KOPT-K1 (cell line): ENCODE measurements around the gene PLA2G4B.

Experiments used
- H3K27ac ChIP-seq: fragments of 200-600 bp; sonication (generic); 2 replicates; pipeline ENCODE4 v1.5.1; 2016; ENCODE audit warnings: antibody characterized with exemption, mild to moderate bottlenecking, low read depth, low read length; ENCODE audit not compliant: poor library complexity, severe bottlenecking
- H3K36me3 ChIP-seq: fragments of 200-600 bp; sonication (generic); 2 replicates; pipeline ENCODE4 v1.5.1; 2017; ENCODE audit warnings: antibody characterized with exemption, mild to moderate bottlenecking, low read length, moderate library complexity; ENCODE audit not compliant: insufficient read depth
- H3K9me3 ChIP-seq: fragments of 200-600 bp; sonication (generic); 2 replicates; pipeline ENCODE4 v1.5.1; 2017; ENCODE audit warnings: antibody characterized with exemption, low read length, mild to moderate bottlenecking; ENCODE audit not compliant: insufficient read depth, poor library complexity, severe bottlenecking

Gene PLA2G4B

GRCh38 chr15:41801185-41801584, 37.5 kb upstream of the PLA2G4B start:
- H3K27ac ChIP-seq = no peak overlapping the region

GRCh38 chr15:41801850-41802455, 36.7 kb upstream of the PLA2G4B start:
- Histone ChIP-seq H3K9me3 (no peaks in the 10 kb centered on the region), H3K36me3 (peaks cover 22% of the 10 kb centered on the region; the same call in 1 of the 2 replicates), H3K27ac (no peak overlapping the region)

More at GRCh38 chr15:41801185-41801584, 37.5 kb upstream of the PLA2G4B start:
- Histone ChIP-seq H3K9me3 (no peaks in the 10 kb centered on the region), H3K36me3 (peaks cover 22% of the 10 kb centered on the region; the same call in 1 of the 2 replicates)

GRCh38 chr15:41804361-41804760, 34.3 kb upstream of the PLA2G4B start:
- peaks cover 22% of the 10 kb centered on the region; the same call in 1 of the 2 replicates for H3K36me3 ChIP-seq
- H3K27ac ChIP-seq = no peak overlapping the region
- H3K9me3 ChIP-seq = no peaks in the 10 kb centered on the region

- no peak overlapping the region for H3K27ac ChIP-seq
- H3K9me3 ChIP-seq = no peaks in the 10 kb centered on the region
- H3K36me3 ChIP-seq = peaks cover 18% of the 10 kb centered on the region; the same call in 1 of the 2 replicates
Observed at GRCh38 chr15:41804916-41805666, 33.6 kb upstream of the PLA2G4B start.

- peaks cover 12% of the 10 kb centered on the region; the same call in 1 of the 2 replicates for H3K36me3 ChIP-seq
- H3K9me3 ChIP-seq = no peaks in the 10 kb centered on the region
- H3K27ac ChIP-seq = no peak overlapping the region
Observed at GRCh38 chr15:41805711-41806110, 32.9 kb upstream of the PLA2G4B start.

- H3K9me3 ChIP-seq = no peaks in the 10 kb centered on the region
- no peak overlapping the region for H3K27ac ChIP-seq
- H3K36me3 ChIP-seq = peaks cover 4% of the 10 kb centered on the region; the same call in 1 of the 2 replicates
Observed at GRCh38 chr15:41806291-41807181, 32.1 kb upstream of the PLA2G4B start.

GRCh38 chr15:41809121-41809520, 29.5 kb upstream of the PLA2G4B start:
- Histone ChIP-seq H3K27ac (peak overlapping the region; percentile 54), H3K9me3 (no peaks in the 10 kb centered on the region), H3K36me3 (peaks cover 5% of the 10 kb centered on the region; the same call in 1 of the 2 replicates)

GRCh38 chr15:41809526-41810220, 29.0 kb upstream of the PLA2G4B start:
- Histone ChIP-seq H3K36me3 (peaks cover 5% of the 10 kb centered on the region; the same call in 1 of the 2 replicates), H3K9me3 (no peaks in the 10 kb centered on the region), H3K27ac (peak overlapping the region; percentile 54)

- peak overlapping the region; percentile 54 for H3K27ac ChIP-seq
- H3K9me3 ChIP-seq = no peaks in the 10 kb centered on the region
- peaks cover 12% of the 10 kb centered on the region; the same call in 1 of the 2 replicates for H3K36me3 ChIP-seq
Observed at GRCh38 chr15:41810651-41811431, 27.8 kb upstream of the PLA2G4B start.

GRCh38 chr15:41811432-41812195, 27.0 kb upstream of the PLA2G4B start:
- peak overlapping the region; percentile 54 for H3K27ac ChIP-seq
- H3K9me3 ChIP-seq = no peaks in the 10 kb centered on the region
- H3K36me3 ChIP-seq = peaks cover 14% of the 10 kb centered on the region; the same call in 1 of the 2 replicates

GRCh38 chr15:41812820-41813375, 25.7 kb upstream of the PLA2G4B start:
- no peak overlapping the region for H3K27ac ChIP-seq

GRCh38 chr15:41813426-41813825, 25.2 kb upstream of the PLA2G4B start:
- Histone ChIP-seq H3K27ac (no peak overlapping the region), H3K36me3 (peaks cover 29% of the 10 kb centered on the region; the same call in 1 of the 2 replicates)

More at GRCh38 chr15:41812820-41813375, 25.7 kb upstream of the PLA2G4B start:
- H3K36me3 ChIP-seq = peaks cover 24% of the 10 kb centered on the region; the same call in 1 of the 2 replicates
- H3K9me3 ChIP-seq = no peaks in the 10 kb centered on the region

GRCh38 chr15:41814534-41814933, 24.1 kb upstream of the PLA2G4B start:
- Histone ChIP-seq H3K27ac (no peak overlapping the region), H3K9me3 (no peaks in the 10 kb centered on the region), H3K36me3 (peaks cover 40% of the 10 kb centered on the region; the same call in 1 of the 2 replicates)

More at GRCh38 chr15:41813426-41813825, 25.2 kb upstream of the PLA2G4B start:
- H3K9me3 ChIP-seq = no peaks in the 10 kb centered on the region
